Measurements from ENCODE around the gene EPHB2. TPM values are rescaled to one million over a fixed set of nuclear protein-coding genes. Genes with fewer than 3 reads are reported as not detected.

The EPHB2 gene
- polyA plus RNA-seq, 1 donor from 2014 or later = 22.8 TPM

DNA sequence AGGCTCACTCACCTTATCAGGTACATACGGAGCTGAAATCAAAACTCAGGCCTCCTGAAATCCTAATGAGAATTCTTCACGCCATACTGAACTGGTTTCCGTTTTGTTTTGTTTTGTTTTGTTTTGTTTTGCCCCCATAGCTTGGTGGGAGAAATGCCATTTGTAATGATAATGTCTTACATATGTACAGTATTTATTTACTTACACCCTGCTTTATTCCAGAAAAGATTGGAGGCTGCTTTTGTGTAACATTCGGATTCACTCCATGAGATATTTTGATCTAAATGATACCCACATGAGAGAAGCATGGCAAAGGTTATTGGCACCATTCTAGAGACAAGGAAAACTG is 84.7 kb downstream of the EPHB2 start:
- TF ChIP-seq TAF1 (IDR thresholded peaks at IDR 0.05; ENCODE audit: low read depth) (no peak), MXI1 (conservative IDR thresholded peaks at IDR 0.05; ENCODE audit: poor library complexity, severe bottlenecking) (no peak), SMC3 (conservative IDR thresholded peaks at IDR 0.05; ENCODE audit: poor library complexity) (no peak), EP300 (conservative IDR thresholded peaks at IDR 0.05; ENCODE audit: poor library complexity, severe bottlenecking) (no peak), EZH2 (IDR thresholded peaks at IDR 0.05; ENCODE audit: borderline replicate concordance, insufficient read depth, low read length, poor library complexity, severe bottlenecking) (no peak), RAD21 (conservative IDR thresholded peaks at IDR 0.05) (no peak), POLR2AphosphoS5 (IDR thresholded peaks at IDR 0.05) (no peak)
- TF ChIP-seq, protein P1, sequence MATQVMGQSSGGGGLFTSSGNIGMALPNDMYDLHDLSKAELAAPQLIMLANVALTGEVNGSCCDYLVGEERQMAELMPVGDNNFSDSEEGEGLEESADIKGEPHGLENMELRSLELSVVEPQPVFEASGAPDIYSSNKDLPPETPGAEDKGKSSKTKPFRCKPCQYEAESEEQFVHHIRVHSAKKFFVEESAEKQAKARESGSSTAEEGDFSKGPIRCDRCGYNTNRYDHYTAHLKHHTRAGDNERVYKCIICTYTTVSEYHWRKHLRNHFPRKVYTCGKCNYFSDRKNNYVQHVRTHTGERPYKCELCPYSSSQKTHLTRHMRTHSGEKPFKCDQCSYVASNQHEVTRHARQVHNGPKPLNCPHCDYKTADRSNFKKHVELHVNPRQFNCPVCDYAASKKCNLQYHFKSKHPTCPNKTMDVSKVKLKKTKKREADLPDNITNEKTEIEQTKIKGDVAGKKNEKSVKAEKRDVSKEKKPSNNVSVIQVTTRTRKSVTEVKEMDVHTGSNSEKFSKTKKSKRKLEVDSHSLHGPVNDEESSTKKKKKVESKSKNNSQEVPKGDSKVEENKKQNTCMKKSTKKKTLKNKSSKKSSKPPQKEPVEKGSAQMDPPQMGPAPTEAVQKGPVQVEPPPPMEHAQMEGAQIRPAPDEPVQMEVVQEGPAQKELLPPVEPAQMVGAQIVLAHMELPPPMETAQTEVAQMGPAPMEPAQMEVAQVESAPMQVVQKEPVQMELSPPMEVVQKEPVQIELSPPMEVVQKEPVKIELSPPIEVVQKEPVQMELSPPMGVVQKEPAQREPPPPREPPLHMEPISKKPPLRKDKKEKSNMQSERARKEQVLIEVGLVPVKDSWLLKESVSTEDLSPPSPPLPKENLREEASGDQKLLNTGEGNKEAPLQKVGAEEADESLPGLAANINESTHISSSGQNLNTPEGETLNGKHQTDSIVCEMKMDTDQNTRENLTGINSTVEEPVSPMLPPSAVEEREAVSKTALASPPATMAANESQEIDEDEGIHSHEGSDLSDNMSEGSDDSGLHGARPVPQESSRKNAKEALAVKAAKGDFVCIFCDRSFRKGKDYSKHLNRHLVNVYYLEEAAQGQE (IDR thresholded peaks at IDR 0.05; ENCODE audit: borderline replicate concordance) = no peak
- TF ChIP-seq, protein P2, sequence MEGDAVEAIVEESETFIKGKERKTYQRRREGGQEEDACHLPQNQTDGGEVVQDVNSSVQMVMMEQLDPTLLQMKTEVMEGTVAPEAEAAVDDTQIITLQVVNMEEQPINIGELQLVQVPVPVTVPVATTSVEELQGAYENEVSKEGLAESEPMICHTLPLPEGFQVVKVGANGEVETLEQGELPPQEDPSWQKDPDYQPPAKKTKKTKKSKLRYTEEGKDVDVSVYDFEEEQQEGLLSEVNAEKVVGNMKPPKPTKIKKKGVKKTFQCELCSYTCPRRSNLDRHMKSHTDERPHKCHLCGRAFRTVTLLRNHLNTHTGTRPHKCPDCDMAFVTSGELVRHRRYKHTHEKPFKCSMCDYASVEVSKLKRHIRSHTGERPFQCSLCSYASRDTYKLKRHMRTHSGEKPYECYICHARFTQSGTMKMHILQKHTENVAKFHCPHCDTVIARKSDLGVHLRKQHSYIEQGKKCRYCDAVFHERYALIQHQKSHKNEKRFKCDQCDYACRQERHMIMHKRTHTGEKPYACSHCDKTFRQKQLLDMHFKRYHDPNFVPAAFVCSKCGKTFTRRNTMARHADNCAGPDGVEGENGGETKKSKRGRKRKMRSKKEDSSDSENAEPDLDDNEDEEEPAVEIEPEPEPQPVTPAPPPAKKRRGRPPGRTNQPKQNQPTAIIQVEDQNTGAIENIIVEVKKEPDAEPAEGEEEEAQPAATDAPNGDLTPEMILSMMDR (IDR thresholded peaks at IDR 0.05; ENCODE audit: poor library complexity, severe bottlenecking) = no peak
- Histone ChIP-seq H3K4me3 (ENCODE audit: low read length) (no peak overlapping the region), H3K9ac (ENCODE audit: low read length) (no peak overlapping the region), H3K79me2 (replicated peaks; ENCODE audit: insufficient read depth, low read length) (no peaks in the 10 kb centered on the region), H3K27me3 (ENCODE audit: insufficient read depth, low read depth, low read length) (no peaks in the 10 kb centered on the region), H3K9me3 (ENCODE audit: low read length) (no peaks in the 10 kb centered on the region), H3K9me2 (ENCODE audit: insufficient read depth, low read length) (no peaks in the 10 kb centered on the region), H3K4me2 (ENCODE audit: low read length) (no peak overlapping the region), H3F3A (ENCODE audit: insufficient read depth, low read length, poor library complexity, severe bottlenecking) (no peaks in the 10 kb centered on the region), H3K27ac (ENCODE audit: low read length) (no peak overlapping the region), H4K20me1 (ENCODE audit: insufficient read depth) (no peaks in the 10 kb centered on the region), H2AFZ (ENCODE audit: low read depth, low read length) (no peak overlapping the region), H3K36me3 (ENCODE audit: insufficient read depth, low read length) (no peaks in the 10 kb centered on the region)

DNA sequence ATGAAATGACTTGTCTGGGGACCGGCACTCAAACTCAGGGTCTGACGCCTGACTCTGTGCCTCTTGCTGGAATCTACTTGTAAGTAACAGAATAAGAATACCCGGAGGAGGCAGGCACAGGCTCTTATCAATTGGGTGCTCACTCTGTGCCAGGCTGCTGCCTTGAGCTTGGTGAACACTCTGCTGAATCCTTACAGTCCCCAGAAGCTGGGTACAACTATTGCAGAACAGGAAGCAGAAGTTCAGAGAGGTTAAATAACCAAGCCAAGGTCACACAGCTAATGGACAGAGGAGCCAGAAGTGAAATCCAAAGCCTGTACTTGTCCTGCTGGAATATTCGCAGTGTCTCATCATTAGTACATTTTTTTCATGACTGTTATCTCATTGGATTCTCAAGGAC is 86.0 kb downstream of the EPHB2 start:
- no peaks in the 10 kb centered on the region for H3K79me2 ChIP-seq (replicated peaks; ENCODE audit: insufficient read depth, low read length)
- H3K9me3 ChIP-seq (ENCODE audit: low read length) = no peaks in the 10 kb centered on the region
- TF ChIP-seq RAD21 (conservative IDR thresholded peaks at IDR 0.05) (no peak), MXI1 (conservative IDR thresholded peaks at IDR 0.05; ENCODE audit: poor library complexity, severe bottlenecking) (no peak), SMC3 (conservative IDR thresholded peaks at IDR 0.05; ENCODE audit: poor library complexity) (no peak), TAF1 (IDR thresholded peaks at IDR 0.05; ENCODE audit: low read depth) (no peak), POLR2AphosphoS5 (IDR thresholded peaks at IDR 0.05) (no peak), EZH2 (IDR thresholded peaks at IDR 0.05; ENCODE audit: borderline replicate concordance, insufficient read depth, low read length, poor library complexity, severe bottlenecking) (no peak), EP300 (conservative IDR thresholded peaks at IDR 0.05; ENCODE audit: poor library complexity, severe bottlenecking) (no peak)
- TF ChIP-seq, protein P1 (IDR thresholded peaks at IDR 0.05; ENCODE audit: borderline replicate concordance) = no peak
- TF ChIP-seq, protein P2 (IDR thresholded peaks at IDR 0.05; ENCODE audit: poor library complexity, severe bottlenecking) = no peak
- no peaks in the 10 kb centered on the region for H4K20me1 ChIP-seq (ENCODE audit: insufficient read depth)
- H3K27me3 ChIP-seq (ENCODE audit: insufficient read depth, low read depth, low read length) = no peaks in the 10 kb centered on the region
- no peak overlapping the region for H3K4me2 ChIP-seq (ENCODE audit: low read length)
- no peaks in the 10 kb centered on the region for H3F3A ChIP-seq (ENCODE audit: insufficient read depth, low read length, poor library complexity, severe bottlenecking)
- H3K4me3 ChIP-seq (ENCODE audit: low read length) = no peak overlapping the region
- no peak overlapping the region for H3K9ac ChIP-seq (ENCODE audit: low read length)
- no peaks in the 10 kb centered on the region for H3K36me3 ChIP-seq (ENCODE audit: insufficient read depth, low read length)
- no peak overlapping the region for H2AFZ ChIP-seq (ENCODE audit: low read depth, low read length)
- H3K9me2 ChIP-seq (ENCODE audit: insufficient read depth, low read length) = no peaks in the 10 kb centered on the region
- no peak overlapping the region for H3K27ac ChIP-seq (ENCODE audit: low read length)
